BJ (cell line): Measurements from ENCODE around the gene CTR9. TPM values are rescaled to one million over a fixed set of nuclear protein-coding genes. Genes with fewer than 3 reads are reported as not detected.

Source experiments
- CTCF ChIA-PET: fragments of 350-600 bp; formaldehyde crosslinking; extraction: SDS; loops from one replicate; lab custom pipeline; 2021; ENCODE audit warnings: antibody characterized with exemption, inconsistent platforms; lab: Yijun Ruan, JAX
- POLR2A ChIA-PET: fragments of 300-600 bp; sonication (Branson Sonifier 250); formaldehyde crosslinking; extraction: SDS; loops from one replicate; lab custom pipeline; 2021; ENCODE audit warnings: antibody characterized with exemption; lab: Charles Lee
- DNase-seq: peaks from one replicate; pipeline ENCODE4 v3.0.0-alpha.2; 2011; ENCODE audit warnings: low read depth
- H3K27me3 ChIP-seq: 2 replicates; pipeline ENCODE4 v1.6.0; 2011; ENCODE audit warnings: low read length; ENCODE audit not compliant: control insufficient read depth, insufficient read depth
- H3K36me3 ChIP-seq: 2 replicates; pipeline ENCODE4 v1.5.1; 2011; ENCODE audit warnings: low read length; ENCODE audit not compliant: control insufficient read depth, insufficient read depth
- H3K4me3 ChIP-seq: 2 replicates; pipeline ENCODE4 v1.5.1; 2011; ENCODE audit warnings: low read depth, mild to moderate bottlenecking, control low read depth, low read length
- CTCF ChIP-seq: IDR thresholded peaks from 2 replicates; pipeline ENCODE4 v1.5.1; 2011; ENCODE audit warnings: low read depth, mild to moderate bottlenecking, control low read depth, inconsistent platforms, low read length, moderate library complexity; ENCODE audit not compliant: insufficient read depth
- polyA minus RNA-seq: library from RNA; depleted of rRNA, polyadenylated mRNA; stranded (reverse); fragments of >200 nt; gene quantifications from 2 replicates; pipeline ENCODE4 v1.2.3, GENCODE V29; 2011; rRNA and poly(A)+ RNA removed
- polyA plus RNA-seq: library from polyadenylated mRNA; depleted of rRNA; stranded (reverse); fragments of >200 nt; gene quantifications from 2 replicates; pipeline ENCODE4 v1.2.3, GENCODE V29; 2011; rRNA removed

The CTR9 gene
- polyA plus RNA-seq (6.6 and 16.7 TPM in 2 replicates), polyA minus RNA-seq (7.8 and 8.0 TPM in 2 replicates)

DNA sequence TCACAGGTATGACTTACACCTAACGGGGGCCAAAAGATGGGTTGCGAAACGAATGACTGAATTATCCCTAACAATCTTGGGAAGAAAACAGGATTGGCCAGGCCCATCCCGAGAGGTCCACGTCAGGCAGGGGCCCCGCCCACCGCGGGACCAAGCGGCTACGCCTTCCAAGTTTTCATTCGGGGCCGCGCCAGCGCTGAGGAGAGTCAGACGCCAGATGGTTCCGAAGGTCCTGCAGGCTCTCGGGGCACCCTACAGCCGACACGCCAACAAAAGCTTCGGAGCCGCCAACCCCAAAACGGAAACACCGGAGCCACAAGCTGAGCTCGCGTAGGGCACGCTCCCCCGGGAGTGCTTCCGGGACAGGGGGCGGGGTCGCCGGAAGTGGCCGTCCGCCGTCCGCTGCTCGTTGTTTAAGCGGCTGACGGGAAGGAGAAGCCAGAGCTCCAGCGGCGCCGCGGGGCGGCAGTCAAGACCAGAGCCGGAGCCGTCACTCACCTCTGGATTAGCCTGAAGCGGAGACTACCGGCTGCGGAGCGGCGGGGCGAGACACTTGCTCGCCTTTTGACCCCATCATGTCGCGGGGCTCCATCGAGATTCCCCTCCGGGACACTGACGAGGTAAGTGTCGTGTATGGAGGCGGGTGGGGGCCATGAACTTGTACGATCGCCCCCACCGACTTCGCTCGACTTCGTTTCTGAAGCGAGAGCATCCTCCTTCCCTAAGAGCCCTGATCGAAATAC, at the start of gene CTR9:
TSS of gene CTR9 (plus strand) at position 409 of the 743 bp plus-strand sequence. CDS start at position 576, 167 bp downstream.
- peak; percentile 58 for TF ChIP-seq CTCF
- peak; percentile 63 for DNase-seq
- CTCF ChIA-PET: no interaction called here
- Histone ChIP-seq H3K27me3 (no peaks in the 10 kb centered on the region), H3K4me3 (peak within 1 kb of the TSS; percentile 86), H3K36me3 (peaks cover 2% of the 10 kb centered on the region)
- POLR2A ChIA-PET: interaction anchor here (0.6 to 1.2 kb wide), 4 partner anchors 58 to 1101 kb away, joined by 3 to 4 read pairs (median 4); partner anchors contain the start of gene EIF4G2

- CTCF ChIA-PET: no interaction called here
- TF ChIP-seq CTCF: no peak
- no peak overlapping the region for H3K4me3 ChIP-seq
- POLR2A ChIA-PET: interaction anchor here (1.0 kb wide), 1 partner anchor 9 kb away, joined by 3 read pairs; no protein-coding TSS in a partner anchor
- no peak for DNase-seq
- no peaks in the 10 kb centered on the region for H3K36me3 ChIP-seq
- no peaks in the 10 kb centered on the region for H3K27me3 ChIP-seq
These were observed 49.1 kb upstream of the CTR9 start for GRCh38 chr11:10701982-10702381.

GRCh38 chr11:10708131-10708530, 42.9 kb upstream of the CTR9 start:
- TF ChIP-seq CTCF: no peak
- Histone ChIP-seq H3K27me3 (no peaks in the 10 kb centered on the region; the same call in 1 of the 2 replicates), H3K36me3 (no peaks in the 10 kb centered on the region), H3K4me3 (no peak overlapping the region)
- ChIA-PET POLR2A (no interaction called here), CTCF (no interaction called here)
- no peak for DNase-seq

- ChIA-PET POLR2A (no interaction called here), CTCF (interaction anchor here (0.5 to 2.1 kb wide), 4 partner anchors 15 to 1367 kb away, joined by 3 to 6 read pairs (median 3); partner anchors contain the start of gene IRAG1)
- no peak for TF ChIP-seq CTCF
- H3K4me3 ChIP-seq: no peak overlapping the region
- DNase-seq: no peak
- H3K27me3 ChIP-seq: no peaks in the 10 kb centered on the region; the same call in 1 of the 2 replicates
- no peaks in the 10 kb centered on the region for H3K36me3 ChIP-seq
These were observed 41.6 kb upstream of the CTR9 start for GRCh38 chr11:10709299-10710086.

DNA sequence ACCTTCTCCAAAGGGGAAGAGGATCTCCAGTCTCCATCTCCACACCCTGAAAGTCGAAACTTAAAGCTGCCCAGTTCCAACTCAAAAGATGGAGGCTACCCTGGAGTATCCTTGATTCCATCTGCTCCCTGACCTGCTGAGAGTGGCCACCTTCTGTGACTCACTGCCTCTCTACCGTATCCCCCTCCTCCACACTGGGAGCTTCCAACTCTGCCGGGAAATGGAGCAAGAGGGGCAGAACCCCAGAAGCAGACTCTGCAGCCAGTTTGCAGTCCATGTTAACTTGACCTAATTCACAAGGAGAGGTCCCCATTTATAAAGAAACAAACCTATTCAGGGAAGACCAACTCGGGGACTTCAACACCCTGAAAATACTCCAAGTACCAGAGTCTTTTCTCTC, 35.5 kb upstream of the CTR9 start:
- ChIA-PET CTCF (interaction anchor here (1.0 kb wide), 1 partner anchor 12 kb away, joined by 5 read pairs; no protein-coding TSS in a partner anchor), POLR2A (no interaction called here)
- TF ChIP-seq CTCF: no peak
- H3K36me3 ChIP-seq: no peaks in the 10 kb centered on the region
- no peak overlapping the region for H3K4me3 ChIP-seq
- no peaks in the 10 kb centered on the region for H3K27me3 ChIP-seq
- DNase-seq: no peak
